Measurements from ENCODE around the gene STXBP6.

STXBP6 gene

GRCh38 chr14:25049568-25050268, at the start of gene STXBP6:
Gene STXBP6, minus strand, starts transcription at chr14:25050147. Its CDS starts 75,329 bp downstream, at chr14:24974818.
- Histone ChIP-seq H3K36me3 (ENCODE audit: control insufficient read depth, insufficient read depth, low read length) (no peaks in the 10 kb centered on the region), H3K4me3 (ENCODE audit: low read depth, low read length) (peak within 1 kb of the TSS; percentile 56), H3K9ac (ENCODE audit: low read depth, low read length) (peak within 1 kb of the TSS; percentile 49), H3K9me3 (ENCODE audit: control insufficient read depth, insufficient read depth, low read length) (no peaks in the 10 kb centered on the region), H3K27me3 (ENCODE audit: control insufficient read depth, insufficient read depth, low read length) (peaks cover 55% of the 10 kb centered on the region), H3K4me1 (ENCODE audit: control insufficient read depth, insufficient read depth, low read length) (peaks cover 21% of the 10 kb centered on the region)

DNA sequence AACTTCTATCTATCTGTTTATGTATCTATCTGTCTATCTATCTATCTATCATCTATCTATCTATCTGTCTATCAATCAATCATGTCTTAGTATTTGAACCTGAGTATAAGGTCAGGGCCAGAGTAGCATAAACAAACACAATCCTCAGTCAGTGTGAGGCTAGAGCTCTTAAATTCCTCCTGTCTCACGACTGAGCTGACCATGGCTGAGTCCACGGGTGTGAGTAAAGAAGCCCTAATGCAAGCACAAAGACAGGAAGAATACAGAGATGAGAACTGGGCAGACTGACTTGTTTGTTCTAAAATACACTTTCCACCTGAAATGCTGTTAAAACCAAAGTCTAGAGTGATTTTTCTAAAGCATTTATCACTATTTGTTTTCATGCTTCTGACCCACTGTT, 47.2 kb upstream of the STXBP6 start:
- Histone ChIP-seq H3K9me3 (ENCODE audit: control insufficient read depth, insufficient read depth, low read length) (no peaks in the 10 kb centered on the region), H3K4me1 (ENCODE audit: control insufficient read depth, insufficient read depth, low read length) (peaks cover 2% of the 10 kb centered on the region), H3K9ac (ENCODE audit: low read depth, low read length) (no peak overlapping the region), H3K4me3 (ENCODE audit: low read depth, low read length) (no peak overlapping the region), H3K36me3 (ENCODE audit: control insufficient read depth, insufficient read depth, low read length) (no peaks in the 10 kb centered on the region), H3K27me3 (ENCODE audit: control insufficient read depth, insufficient read depth, low read length) (no peaks in the 10 kb centered on the region)

DNA sequence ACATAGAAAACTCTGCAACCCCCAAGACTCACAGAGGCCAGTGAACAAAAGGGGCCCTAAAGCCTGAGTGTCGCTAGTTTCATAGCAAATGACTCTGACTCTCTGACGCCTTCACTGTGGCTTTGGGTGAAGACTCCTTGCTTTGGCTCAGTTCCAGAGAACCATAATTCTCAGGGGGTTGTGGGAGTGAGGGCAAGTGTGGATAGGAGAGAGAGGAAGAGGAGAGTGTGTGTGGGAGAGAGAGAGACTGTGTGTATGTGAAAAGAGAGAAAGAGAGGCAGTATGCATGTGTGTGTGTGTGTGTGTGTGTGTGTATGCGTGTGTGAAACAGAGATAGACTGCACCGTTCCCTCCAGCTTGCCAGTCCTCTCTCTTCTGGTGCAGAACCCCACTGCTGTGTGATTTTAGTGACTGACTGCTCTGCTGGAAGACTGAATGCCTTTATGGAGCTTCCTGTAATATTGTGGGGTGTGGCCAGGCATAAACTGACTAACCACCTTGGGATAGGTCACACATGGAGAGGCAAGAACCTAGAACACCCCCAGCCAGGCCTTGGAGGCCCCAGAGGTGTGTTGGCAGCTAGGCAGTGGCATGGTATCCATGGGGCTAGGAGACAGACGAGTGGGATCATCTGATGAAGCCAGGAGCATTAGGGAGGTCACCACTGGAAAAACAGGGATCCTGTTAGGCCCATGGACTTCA, 45.9 kb upstream of the STXBP6 start:
- Histone ChIP-seq H3K9me3 (ENCODE audit: control insufficient read depth, insufficient read depth, low read length) (no peaks in the 10 kb centered on the region), H3K27me3 (ENCODE audit: control insufficient read depth, insufficient read depth, low read length) (no peaks in the 10 kb centered on the region), H3K9ac (ENCODE audit: low read depth, low read length) (no peak overlapping the region), H3K36me3 (ENCODE audit: control insufficient read depth, insufficient read depth, low read length) (no peaks in the 10 kb centered on the region), H3K4me3 (ENCODE audit: low read depth, low read length) (no peak overlapping the region), H3K4me1 (ENCODE audit: control insufficient read depth, insufficient read depth, low read length) (peaks cover 2% of the 10 kb centered on the region)

- Histone ChIP-seq H3K4me3 (ENCODE audit: low read depth, low read length) (no peak overlapping the region), H3K36me3 (ENCODE audit: control insufficient read depth, insufficient read depth, low read length) (no peaks in the 10 kb centered on the region), H3K9me3 (ENCODE audit: control insufficient read depth, insufficient read depth, low read length) (no peaks in the 10 kb centered on the region), H3K4me1 (ENCODE audit: control insufficient read depth, insufficient read depth, low read length) (peaks cover 2% of the 10 kb centered on the region), H3K27me3 (ENCODE audit: control insufficient read depth, insufficient read depth, low read length) (no peaks in the 10 kb centered on the region), H3K9ac (ENCODE audit: low read depth, low read length) (no peak overlapping the region)
These were observed 44.4 kb upstream of the STXBP6 start for GRCh38 chr14:25094171-25094907.

GRCh38 chr14:25092258-25092740, 42.4 kb upstream of the STXBP6 start:
- Histone ChIP-seq H3K9me3 (ENCODE audit: control insufficient read depth, insufficient read depth, low read length) (no peaks in the 10 kb centered on the region), H3K9ac (ENCODE audit: low read depth, low read length) (no peak overlapping the region), H3K27me3 (ENCODE audit: control insufficient read depth, insufficient read depth, low read length) (no peaks in the 10 kb centered on the region), H3K4me1 (ENCODE audit: control insufficient read depth, insufficient read depth, low read length) (peaks cover 2% of the 10 kb centered on the region), H3K36me3 (ENCODE audit: control insufficient read depth, insufficient read depth, low read length) (no peaks in the 10 kb centered on the region), H3K4me3 (ENCODE audit: low read depth, low read length) (no peak overlapping the region)

DNA sequence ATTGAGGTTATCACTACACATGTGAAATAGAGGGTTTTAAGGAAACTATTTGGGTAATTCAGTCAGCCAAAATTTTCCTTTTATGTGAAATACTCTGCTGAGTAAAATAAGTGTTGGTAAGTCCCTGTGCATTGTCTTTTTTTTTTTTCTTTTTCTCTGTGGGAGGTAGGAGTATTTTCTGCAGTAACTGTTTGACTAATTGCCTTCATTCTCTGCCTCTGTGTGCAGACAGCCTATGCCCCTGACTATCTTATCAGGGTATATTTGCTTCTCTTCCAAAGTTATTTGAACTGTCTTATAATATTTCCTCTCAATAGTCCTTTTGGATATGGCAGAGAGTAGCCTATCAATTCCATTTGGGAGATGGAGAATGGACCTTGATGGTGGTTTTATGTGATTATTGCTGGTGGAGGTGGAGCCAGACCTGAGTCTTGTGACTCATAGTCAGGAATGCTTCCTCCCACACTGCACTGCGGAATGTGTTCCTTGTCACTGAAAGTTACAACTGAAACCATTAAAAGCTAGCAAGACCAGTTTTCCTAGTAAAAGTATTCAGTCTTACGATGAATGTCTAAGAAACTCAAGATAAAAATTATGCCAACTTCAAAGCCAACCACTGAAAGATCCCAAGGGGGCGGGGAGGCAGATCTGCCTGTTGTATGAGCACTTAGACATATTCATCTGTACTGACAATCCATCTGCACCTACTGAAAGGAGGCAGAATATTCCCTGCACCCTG, 40.9 kb upstream of the STXBP6 start:
- no peaks in the 10 kb centered on the region for H3K36me3 ChIP-seq (ENCODE audit: control insufficient read depth, insufficient read depth, low read length)
- no peaks in the 10 kb centered on the region for H3K9me3 ChIP-seq (ENCODE audit: control insufficient read depth, insufficient read depth, low read length)
- peaks cover 2% of the 10 kb centered on the region for H3K4me1 ChIP-seq (ENCODE audit: control insufficient read depth, insufficient read depth, low read length)
- no peaks in the 10 kb centered on the region for H3K27me3 ChIP-seq (ENCODE audit: control insufficient read depth, insufficient read depth, low read length)
- no peak overlapping the region for H3K9ac ChIP-seq (ENCODE audit: low read depth, low read length)
- no peak overlapping the region for H3K4me3 ChIP-seq (ENCODE audit: low read depth, low read length)

DNA sequence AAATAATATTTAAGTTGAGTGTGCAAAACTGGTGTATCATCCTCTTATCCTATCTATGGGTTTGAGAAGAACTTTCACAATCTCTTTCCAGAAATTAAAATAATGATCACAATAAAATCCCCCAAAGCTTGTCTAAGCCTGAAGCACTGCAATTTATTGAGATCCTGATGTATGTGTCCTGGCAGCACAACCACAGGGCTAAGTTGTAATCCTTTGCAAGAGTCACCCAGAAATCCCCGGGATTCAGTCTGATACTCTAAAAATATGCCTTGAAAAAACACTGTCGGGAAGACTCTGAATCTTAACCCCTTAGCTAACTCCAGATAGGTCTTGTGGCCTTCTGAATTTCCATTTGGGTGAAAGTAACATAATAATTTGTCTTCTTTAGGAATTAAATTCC, 40.3 kb upstream of the STXBP6 start:
- Histone ChIP-seq H3K27me3 (ENCODE audit: control insufficient read depth, insufficient read depth, low read length) (no peaks in the 10 kb centered on the region), H3K9ac (ENCODE audit: low read depth, low read length) (no peak overlapping the region), H3K36me3 (ENCODE audit: control insufficient read depth, insufficient read depth, low read length) (no peaks in the 10 kb centered on the region), H3K4me3 (ENCODE audit: low read depth, low read length) (no peak overlapping the region), H3K9me3 (ENCODE audit: control insufficient read depth, insufficient read depth, low read length) (no peaks in the 10 kb centered on the region), H3K4me1 (ENCODE audit: control insufficient read depth, insufficient read depth, low read length) (peaks cover 2% of the 10 kb centered on the region)

DNA sequence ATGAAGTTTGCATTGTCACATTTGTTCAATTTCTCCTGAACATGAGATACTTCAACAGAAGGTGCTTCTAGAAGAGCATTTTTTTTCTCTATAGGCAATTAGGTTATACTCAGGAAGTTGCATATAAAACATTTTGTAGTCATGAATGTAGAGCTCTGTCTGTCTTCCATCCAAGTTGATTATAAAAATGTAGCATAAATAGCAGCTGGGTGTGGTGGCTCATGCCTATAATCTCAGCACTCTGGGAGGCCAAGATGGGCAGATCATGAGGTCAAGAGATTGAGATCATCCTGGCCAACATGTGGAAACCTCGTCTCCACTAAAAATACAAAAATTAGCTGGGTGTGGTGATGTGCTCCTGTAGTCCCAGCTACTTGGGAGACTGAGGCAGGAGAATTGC, 39.5 kb upstream of the STXBP6 start:
- H3K4me1 ChIP-seq (ENCODE audit: control insufficient read depth, insufficient read depth, low read length), result peaks cover 2% of the 10 kb centered on the region
- H3K9me3 ChIP-seq (ENCODE audit: control insufficient read depth, insufficient read depth, low read length), result no peaks in the 10 kb centered on the region
- H3K36me3 ChIP-seq (ENCODE audit: control insufficient read depth, insufficient read depth, low read length), result no peaks in the 10 kb centered on the region
- no peaks in the 10 kb centered on the region for H3K27me3 ChIP-seq (ENCODE audit: control insufficient read depth, insufficient read depth, low read length)
- no peak overlapping the region for H3K4me3 ChIP-seq (ENCODE audit: low read depth, low read length)
- no peak overlapping the region for H3K9ac ChIP-seq (ENCODE audit: low read depth, low read length)

DNA sequence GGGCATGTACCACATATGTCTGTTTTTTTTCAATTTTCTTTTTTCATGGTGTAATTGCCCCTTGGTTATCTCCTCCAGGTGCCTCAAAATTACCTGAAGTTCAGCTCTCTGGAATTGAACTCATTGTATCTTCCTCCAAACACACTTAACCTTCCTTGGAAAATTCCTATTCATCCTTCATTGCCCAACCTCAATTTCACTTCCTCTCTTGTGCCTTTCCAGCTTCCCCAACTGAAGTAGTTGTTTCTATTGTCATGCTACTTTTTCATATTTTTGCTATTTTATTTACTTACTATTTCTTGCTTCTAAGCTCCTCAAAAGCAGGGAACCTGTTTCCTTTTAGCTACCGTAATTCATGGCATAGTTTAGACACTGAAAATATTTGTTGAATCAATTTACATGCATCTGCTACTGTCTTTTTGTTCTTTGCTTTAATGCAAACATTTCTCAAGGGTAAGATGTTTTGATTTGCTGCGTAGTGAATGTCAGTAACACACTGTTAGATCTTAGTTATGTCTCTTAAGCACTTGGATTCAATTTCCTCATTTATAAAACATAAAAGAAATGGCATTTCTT, 37.0 kb upstream of the STXBP6 start:
- H3K4me3 ChIP-seq (ENCODE audit: low read depth, low read length), result no peak overlapping the region

GRCh38 chr14:25086081-25086480, 36.1 kb upstream of the STXBP6 start:
- Histone ChIP-seq H3K36me3 (ENCODE audit: control insufficient read depth, insufficient read depth, low read length) (no peaks in the 10 kb centered on the region), H3K27me3 (ENCODE audit: control insufficient read depth, insufficient read depth, low read length) (no peaks in the 10 kb centered on the region), H3K9me3 (ENCODE audit: control insufficient read depth, insufficient read depth, low read length) (no peaks in the 10 kb centered on the region), H3K9ac (ENCODE audit: low read depth, low read length) (no peak overlapping the region), H3K4me3 (ENCODE audit: low read depth, low read length) (no peak overlapping the region), H3K4me1 (ENCODE audit: control insufficient read depth, insufficient read depth, low read length) (no peaks in the 10 kb centered on the region)

More for the DNA sequence above, 37.0 kb upstream of the STXBP6 start:
- Histone ChIP-seq H3K36me3 (ENCODE audit: control insufficient read depth, insufficient read depth, low read length) (no peaks in the 10 kb centered on the region), H3K9me3 (ENCODE audit: control insufficient read depth, insufficient read depth, low read length) (no peaks in the 10 kb centered on the region), H3K27me3 (ENCODE audit: control insufficient read depth, insufficient read depth, low read length) (no peaks in the 10 kb centered on the region), H3K9ac (ENCODE audit: low read depth, low read length) (no peak overlapping the region), H3K4me1 (ENCODE audit: control insufficient read depth, insufficient read depth, low read length) (no peaks in the 10 kb centered on the region)

- Histone ChIP-seq H3K27me3 (ENCODE audit: control insufficient read depth, insufficient read depth, low read length) (no peaks in the 10 kb centered on the region), H3K9me3 (ENCODE audit: control insufficient read depth, insufficient read depth, low read length) (no peaks in the 10 kb centered on the region)
These were observed 30.7 kb upstream of the STXBP6 start for GRCh38 chr14:25080682-25081081.

More at GRCh38 chr14:25080682-25081081, 30.7 kb upstream of the STXBP6 start:
- Histone ChIP-seq H3K36me3 (ENCODE audit: control insufficient read depth, insufficient read depth, low read length) (no peaks in the 10 kb centered on the region), H3K4me1 (ENCODE audit: control insufficient read depth, insufficient read depth, low read length) (no peaks in the 10 kb centered on the region), H3K4me3 (ENCODE audit: low read depth, low read length) (no peak overlapping the region), H3K9ac (ENCODE audit: low read depth, low read length) (no peak overlapping the region)

All from iPS-15b (cell line).